Smooth muscle cell (in vitro differentiated cells): ENCODE data around the gene TRAPPC3L. TPM values are rescaled to one million over a fixed set of nuclear protein-coding genes. Genes with fewer than 3 reads are reported as not detected.

Experiments
- DNase-seq: peaks from one replicate; lab custom pipeline; 2025; ENCODE audit not compliant: unreplicated experiment; lab: John Stamatoyannopoulos, UW
- H2AFZ ChIP-seq: fragments of 200-600 bp; sonication (generic); 2 replicates; pipeline ENCODE4 v1.6.0; 2016; ENCODE audit warnings: antibody characterized with exemption, low read depth, mild to moderate bottlenecking
- H3F3A ChIP-seq: fragments of 200-600 bp; sonication (generic); 2 replicates; pipeline ENCODE4 v1.6.0; 2017; ENCODE audit warnings: antibody characterized with exemption, low read depth
- H3K27ac ChIP-seq: fragments of 200-600 bp; sonication (generic); 2 replicates; pipeline ENCODE4 v1.5.1; 2016; ENCODE audit warnings: low read depth, mild to moderate bottlenecking
- H3K27me3 ChIP-seq: fragments of 200-600 bp; sonication (generic); 2 replicates; pipeline ENCODE4 v1.6.1; 2016; ENCODE audit warnings: low read depth, mild to moderate bottlenecking
- H3K36me3 ChIP-seq: fragments of 200-600 bp; sonication (generic); 2 replicates; pipeline ENCODE4 v1.5.1; 2016; ENCODE audit warnings: low read depth
- H3K4me1 ChIP-seq: fragments of 200-600 bp; sonication (generic); 2 replicates; pipeline ENCODE4 v1.5.1; 2016; ENCODE audit warnings: low read depth
- H3K4me2 ChIP-seq: fragments of 200-600 bp; sonication (generic); 2 replicates; pipeline ENCODE4 v1.6.0; 2016; ENCODE audit warnings: mild to moderate bottlenecking
- H3K4me3 ChIP-seq: fragments of 200-600 bp; sonication (generic); 2 replicates; pipeline ENCODE4 v1.5.1; 2016; ENCODE audit warnings: mild to moderate bottlenecking
- H3K79me2 ChIP-seq: fragments of 200-600 bp; sonication (generic); 2 replicates; pipeline ENCODE4 v1.6.0; 2016; ENCODE audit warnings: low read depth, mild to moderate bottlenecking
- H3K9ac ChIP-seq: fragments of 200-600 bp; sonication (generic); 2 replicates; pipeline ENCODE4 v1.6.0; 2016; ENCODE audit warnings: low read depth
- H3K9me3 ChIP-seq: fragments of 200-600 bp; sonication (generic); replicated peaks from 2 replicates; pipeline ENCODE4 v1.5.1; 2016; ENCODE audit warnings: low read depth
- H4K20me1 ChIP-seq: fragments of 200-600 bp; sonication (generic); 2 replicates; pipeline ENCODE4 v1.6.0; 2016; ENCODE audit warnings: low read depth
- WGBS: methylation state at CpG from one replicate; pipeline ENCODE4 v1.1.7; 2016; ENCODE audit warnings: low lambda C conversion rate; 5-methylcytosine and 5-hydroxymethylcytosine counted together
- polyA plus RNA-seq: library from polyadenylated mRNA; unstranded; fragments of >200 nt; fragmentation: Nextera tagmentation; extraction: Ambion mirVana; gene quantifications from 2 replicates; pipeline ENCODE4 v1.2.1, GENCODE V29; 2016
- total RNA-seq: library from RNA; depleted of rRNA; stranded (reverse); fragments of >200 nt; gene quantifications from 2 replicates; pipeline ENCODE4 v1.2.3, GENCODE V29; 2014
- TF ChIP-seq, protein P1 (sequence below): fragments of 200-600 bp; sonication (generic); IDR thresholded peaks from 2 replicates; pipeline ENCODE4 v1.5.1; 2017; ENCODE audit warnings: borderline replicate concordance, mild to moderate bottlenecking, antibody characterized with exemption; ENCODE audit not compliant: insufficient read depth, poor library complexity, severe bottlenecking

Gene TRAPPC3L
- total and polyA plus RNA-seq, 2 experiments from 2014 or later: 0.11 TPM; not detected in 1

DNA sequence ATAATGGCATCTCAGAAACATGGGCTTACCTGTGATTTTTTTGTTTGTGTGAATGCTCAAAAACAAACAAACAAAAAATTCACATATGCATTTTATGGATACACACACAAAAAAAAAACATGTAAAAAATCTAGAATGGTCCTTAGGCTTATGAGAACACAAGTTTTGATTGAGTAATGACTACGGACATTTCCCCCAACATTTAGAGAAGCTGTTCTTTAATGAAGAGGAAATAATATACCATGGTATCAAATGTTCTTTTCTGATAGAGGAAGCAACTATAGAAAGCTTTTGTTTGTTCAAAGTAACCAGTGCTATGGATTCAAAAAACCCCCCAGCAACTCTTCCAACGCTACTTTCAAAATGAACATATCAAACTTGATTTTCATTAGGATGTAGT, 93.0 kb downstream of the TRAPPC3L start:
- peaks cover 6% of the 10 kb centered on the region for H3F3A ChIP-seq
- H3K4me1 ChIP-seq: no peaks in the 10 kb centered on the region
- H4K20me1 ChIP-seq: no peaks in the 10 kb centered on the region
- no peak overlapping the region for H2AFZ ChIP-seq
- H3K9me3 ChIP-seq: no peaks in the 10 kb centered on the region
- H3K79me2 ChIP-seq: no peaks in the 10 kb centered on the region
- H3K4me2 ChIP-seq: no peak overlapping the region
- H3K36me3 ChIP-seq: no peaks in the 10 kb centered on the region
- no peak for DNase-seq
- 93% methylated on average over 2 of the region's 2 CpGs for WGBS
- no peaks in the 10 kb centered on the region for H3K27me3 ChIP-seq
- no peak overlapping the region for H3K4me3 ChIP-seq
- H3K9ac ChIP-seq: no peak overlapping the region
- no peak overlapping the region for H3K27ac ChIP-seq
- TF ChIP-seq, protein P1, sequence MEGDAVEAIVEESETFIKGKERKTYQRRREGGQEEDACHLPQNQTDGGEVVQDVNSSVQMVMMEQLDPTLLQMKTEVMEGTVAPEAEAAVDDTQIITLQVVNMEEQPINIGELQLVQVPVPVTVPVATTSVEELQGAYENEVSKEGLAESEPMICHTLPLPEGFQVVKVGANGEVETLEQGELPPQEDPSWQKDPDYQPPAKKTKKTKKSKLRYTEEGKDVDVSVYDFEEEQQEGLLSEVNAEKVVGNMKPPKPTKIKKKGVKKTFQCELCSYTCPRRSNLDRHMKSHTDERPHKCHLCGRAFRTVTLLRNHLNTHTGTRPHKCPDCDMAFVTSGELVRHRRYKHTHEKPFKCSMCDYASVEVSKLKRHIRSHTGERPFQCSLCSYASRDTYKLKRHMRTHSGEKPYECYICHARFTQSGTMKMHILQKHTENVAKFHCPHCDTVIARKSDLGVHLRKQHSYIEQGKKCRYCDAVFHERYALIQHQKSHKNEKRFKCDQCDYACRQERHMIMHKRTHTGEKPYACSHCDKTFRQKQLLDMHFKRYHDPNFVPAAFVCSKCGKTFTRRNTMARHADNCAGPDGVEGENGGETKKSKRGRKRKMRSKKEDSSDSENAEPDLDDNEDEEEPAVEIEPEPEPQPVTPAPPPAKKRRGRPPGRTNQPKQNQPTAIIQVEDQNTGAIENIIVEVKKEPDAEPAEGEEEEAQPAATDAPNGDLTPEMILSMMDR: no peak

DNA sequence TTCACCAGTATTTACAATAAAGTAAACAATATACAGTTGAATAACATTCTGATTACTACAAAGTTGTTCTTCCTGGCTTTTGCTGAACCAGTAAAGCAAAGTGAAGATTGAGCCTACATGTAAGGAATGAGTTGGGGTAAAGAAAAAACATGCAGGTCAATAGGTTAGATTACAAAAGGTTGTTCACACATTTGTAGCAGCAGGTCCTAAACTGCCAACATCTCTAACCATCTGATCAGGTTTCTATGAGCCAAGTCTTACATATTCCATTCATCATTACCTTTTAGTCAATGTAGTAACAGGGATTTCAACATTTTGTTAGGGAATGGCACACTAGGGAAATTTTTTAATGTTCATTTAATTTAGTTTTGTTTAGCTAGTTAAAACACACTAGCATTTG, 93.6 kb downstream of the TRAPPC3L start:
- Histone ChIP-seq H3K4me2 (no peak overlapping the region), H3K4me1 (peaks cover 3% of the 10 kb centered on the region), H3K4me3 (no peak overlapping the region), H3K27me3 (no peaks in the 10 kb centered on the region), H3K27ac (no peak overlapping the region), H3F3A (peaks cover 6% of the 10 kb centered on the region), H3K79me2 (no peaks in the 10 kb centered on the region), H3K9ac (no peak overlapping the region), H3K36me3 (no peaks in the 10 kb centered on the region), H2AFZ (no peak overlapping the region), H4K20me1 (no peaks in the 10 kb centered on the region), H3K9me3 (no peaks in the 10 kb centered on the region)
- TF ChIP-seq, protein P1: no peak
- DNase-seq: no peak

DNA sequence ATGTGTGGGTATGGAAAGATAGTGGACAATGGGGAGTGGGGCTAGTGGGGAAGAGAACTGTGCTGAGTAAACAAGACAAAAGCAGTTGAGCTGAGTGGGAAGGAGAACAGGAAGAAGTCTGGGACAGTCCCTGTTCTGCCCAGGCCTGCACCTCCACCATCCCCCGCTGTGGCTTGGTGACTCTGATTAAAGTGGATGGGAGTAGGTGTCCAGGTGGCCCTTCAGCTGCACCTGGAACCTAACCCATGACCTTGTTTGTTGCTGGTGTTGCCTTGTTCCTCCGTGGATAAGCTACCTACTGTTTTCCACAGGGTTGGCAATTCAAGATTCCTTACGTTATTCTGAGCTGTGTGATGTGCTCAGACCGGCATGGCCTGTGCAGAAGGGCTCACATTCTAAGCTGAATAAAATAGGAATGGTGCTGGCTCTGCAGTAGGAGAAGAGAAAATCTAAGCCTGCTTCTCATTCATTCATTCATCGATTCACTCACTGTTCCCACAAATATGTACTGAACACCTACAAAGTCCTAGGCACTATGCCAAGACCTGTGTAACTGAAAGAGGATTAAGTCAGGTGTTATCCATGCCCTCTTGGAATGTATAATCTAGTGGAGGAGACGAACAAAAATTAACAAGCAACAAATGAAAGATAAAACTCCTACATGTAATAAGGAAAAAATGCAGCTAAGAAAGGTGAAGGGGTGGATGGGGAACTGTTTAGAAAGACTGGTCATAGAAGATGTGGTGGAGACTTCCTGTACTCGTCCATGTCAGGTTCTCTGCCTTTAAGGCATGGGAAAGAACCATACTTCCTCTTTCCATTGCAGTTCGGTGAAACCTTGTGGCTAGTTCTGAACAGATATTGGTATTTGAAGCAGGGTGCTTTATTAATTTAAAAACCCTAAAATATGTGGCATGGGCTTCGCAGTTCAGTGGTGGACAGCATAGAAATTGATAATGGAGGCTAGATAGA, 94.4 kb downstream of the TRAPPC3L start:
- H3K79me2 ChIP-seq: no peaks in the 10 kb centered on the region
- no peaks in the 10 kb centered on the region for H3K9me3 ChIP-seq
- 85% methylated on average over 9 of the region's 9 CpGs for WGBS
- no peaks in the 10 kb centered on the region for H4K20me1 ChIP-seq
- no peak overlapping the region for H3K4me3 ChIP-seq
- H3K36me3 ChIP-seq: no peaks in the 10 kb centered on the region
- H3K27me3 ChIP-seq: no peaks in the 10 kb centered on the region
- H3K4me1 ChIP-seq: peaks cover 7% of the 10 kb centered on the region
- DNase-seq: no peak
- no peak overlapping the region for H2AFZ ChIP-seq
- H3K27ac ChIP-seq: no peak overlapping the region
- peaks cover 6% of the 10 kb centered on the region for H3F3A ChIP-seq
- H3K4me2 ChIP-seq: no peak overlapping the region
- H3K9ac ChIP-seq: no peak overlapping the region
- TF ChIP-seq, protein P1: no peak

DNA sequence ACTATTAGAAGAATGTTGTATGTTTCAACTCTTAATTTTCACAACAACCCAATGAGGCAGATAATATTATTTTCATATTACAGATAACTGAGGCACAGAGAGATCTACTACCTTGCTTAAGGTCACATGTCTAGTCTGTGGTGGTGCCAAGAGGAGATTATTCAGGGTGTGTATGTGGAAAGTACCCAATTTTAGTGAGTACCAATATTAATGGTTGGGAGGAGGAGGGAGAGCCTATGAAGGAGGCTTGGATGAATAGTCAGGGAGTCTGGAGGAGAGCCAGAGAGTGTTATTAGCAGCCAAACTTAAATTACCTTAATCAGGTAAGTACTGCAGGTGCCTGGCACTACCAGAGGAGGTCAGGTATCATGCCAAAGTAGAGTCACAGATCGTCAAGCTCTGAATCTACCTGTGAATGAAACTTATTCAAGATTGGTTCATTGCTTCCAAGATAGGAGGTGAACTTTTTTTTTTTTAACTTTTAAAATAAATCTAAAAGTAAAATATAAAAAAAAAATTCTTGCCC, 95.2 kb downstream of the TRAPPC3L start:
- Histone ChIP-seq H3K4me2 (no peak overlapping the region), H3K9ac (no peak overlapping the region), H3K27me3 (no peaks in the 10 kb centered on the region), H3K79me2 (no peaks in the 10 kb centered on the region), H3K27ac (no peak overlapping the region), H3K4me3 (no peak overlapping the region), H3K9me3 (no peaks in the 10 kb centered on the region), H3F3A (peaks cover 6% of the 10 kb centered on the region), H3K4me1 (peaks cover 7% of the 10 kb centered on the region), H4K20me1 (no peaks in the 10 kb centered on the region), H3K36me3 (no peaks in the 10 kb centered on the region), H2AFZ (no peak overlapping the region)
- TF ChIP-seq, protein P1: no peak
- no peak for DNase-seq
- 86% methylated on average over 1 of the region's 1 CpG for WGBS
